NB4 (cell line): ENCODE results near the gene ITM2C.

Source experiments
- DNase-seq: peaks from one replicate; pipeline ENCODE4 v3.0.0; 2010; ENCODE audit warnings: low read depth
- H3K4me3 ChIP-seq: one replicate; pipeline ENCODE4 v1.5.1; 2011; ENCODE audit warnings: mild to moderate bottlenecking, low read depth, low read length, moderate library complexity
- CTCF ChIP-seq: IDR thresholded peaks from one replicate; pipeline ENCODE4 v1.5.1; 2012; ENCODE audit warnings: low read depth, low read length
- MAX ChIP-seq: IDR thresholded peaks from 2 replicates; pipeline ENCODE4 v1.6.1; 2011; ENCODE audit warnings: low read depth, low read length
- MYC ChIP-seq: IDR thresholded peaks from 2 replicates; pipeline ENCODE4 v1.6.1; 2011; ENCODE audit warnings: low read depth, low read length
- POLR2A ChIP-seq: IDR thresholded peaks from 2 replicates; pipeline ENCODE4 v1.6.1; 2011; ENCODE audit warnings: mild to moderate bottlenecking; ENCODE audit not compliant: insufficient read length; ENCODE audit errors: extremely low read depth

Gene ITM2C

GRCh38 chr2:230862292-230862691 is 2.5 kb upstream of the ITM2C start:
- no peak for TF ChIP-seq MYC
- no peak for TF ChIP-seq MAX
- DNase-seq, result no peak
- no peak overlapping the region for H3K4me3 ChIP-seq

GRCh38 chr2:230863031-230863430 is 1.7 kb upstream of the ITM2C start:
- no peak for TF ChIP-seq POLR2A
- TF ChIP-seq MYC, result no peak
- TF ChIP-seq CTCF, result no peak
- no peak for TF ChIP-seq MAX
- DNase-seq, result no peak
- H3K4me3 ChIP-seq, result no peak overlapping the region

- no peak for DNase-seq
- no peak overlapping the region for H3K4me3 ChIP-seq
- TF ChIP-seq POLR2A, result no peak
- no peak for TF ChIP-seq MYC
- TF ChIP-seq MAX, result no peak
- no peak for TF ChIP-seq CTCF
These were observed 1.2 kb upstream of the ITM2C start for GRCh38 chr2:230863442-230864121.

- no peak for DNase-seq
- H3K4me3 ChIP-seq, result peak overlapping the region; percentile 59
- no peak for TF ChIP-seq CTCF
- no peak for TF ChIP-seq MYC
- TF ChIP-seq POLR2A, result no peak
- no peak for TF ChIP-seq MAX
These were observed 579 bp upstream of the ITM2C start for GRCh38 chr2:230864122-230864604.

- no peak for TF ChIP-seq MAX
- TF ChIP-seq MYC, result 0 out of 2 replicates have a peak, but pooled peaks have one; percentile 35
- peak; percentile 72 for DNase-seq
- peak overlapping the region; percentile 85 for H3K4me3 ChIP-seq
These were observed 594 bp downstream of the ITM2C start for GRCh38 chr2:230865307-230865765.

GRCh38 chr2:230865766-230866755 is 1.3 kb downstream of the ITM2C start:
- no peak for TF ChIP-seq POLR2A
- no peak for TF ChIP-seq MYC
- no peak; the same call in 1 of the 2 replicates for TF ChIP-seq MAX
- no peak for TF ChIP-seq CTCF
- DNase-seq, result peak; percentile 78
- H3K4me3 ChIP-seq, result peak overlapping the region; percentile 85
